ENCODE data around the gene LSM14B. TPM values are rescaled to one million over a fixed set of nuclear protein-coding genes. Genes with fewer than 3 reads are reported as not detected.
"Not testable (repeated sequence)": the region's sequence is repeated elsewhere in the genome, so short reads cannot be mapped to it uniquely, and the experiment has no call there.

Gene LSM14B
- total RNA-seq, 1 experiment from 2014 or later, result 45.6 TPM

GRCh38 chr20:62112368-62112767 is 9.9 kb upstream of the LSM14B start:
- DNase-seq (ENCODE audit: low spot score), result no peak

GRCh38 chr20:62114894-62115293 is 7.4 kb upstream of the LSM14B start:
- no peak for DNase-seq (ENCODE audit: low spot score)

- not testable (repeated sequence) for DNase-seq (ENCODE audit: low spot score)
Measured at GRCh38 chr20:62115800-62116407, 6.4 kb upstream of the LSM14B start.

GRCh38 chr20:62116558-62117361 is 5.5 kb upstream of the LSM14B start:
- DNase-seq (ENCODE audit: low spot score), result no peak

- no peak for DNase-seq (ENCODE audit: low spot score)
Measured at GRCh38 chr20:62117362-62117646, 5.0 kb upstream of the LSM14B start.

- no peak for DNase-seq (ENCODE audit: low spot score)
Measured at GRCh38 chr20:62117658-62118057, 4.6 kb upstream of the LSM14B start.

GRCh38 chr20:62118113-62119043 is 3.9 kb upstream of the LSM14B start:
- no peak for DNase-seq (ENCODE audit: low spot score)

GRCh38 chr20:62119115-62119514 is 3.2 kb upstream of the LSM14B start:
- no peak for DNase-seq (ENCODE audit: low spot score)

GRCh38 chr20:62119591-62120364 is 2.5 kb upstream of the LSM14B start:
- no peak for DNase-seq (ENCODE audit: low spot score)

- DNase-seq (ENCODE audit: low spot score), result no peak
Measured at GRCh38 chr20:62120365-62120762, 1.9 kb upstream of the LSM14B start.

GRCh38 chr20:62120990-62121775 is 1.1 kb upstream of the LSM14B start:
- no peak for DNase-seq (ENCODE audit: low spot score)

- no peak for DNase-seq (ENCODE audit: low spot score)
Measured at GRCh38 chr20:62122654-62123449, 577 bp downstream of the LSM14B start.

GRCh38 chr20:62123450-62124118 is 1.3 kb downstream of the LSM14B start:
- DNase-seq (ENCODE audit: low spot score), result no peak

- DNase-seq (ENCODE audit: low spot score), result no peak
Measured at GRCh38 chr20:62126141-62126540, 3.9 kb downstream of the LSM14B start.

GRCh38 chr20:62127799-62128198 is 5.5 kb downstream of the LSM14B start:
- no peak for DNase-seq (ENCODE audit: low spot score)

- no peak for DNase-seq (ENCODE audit: low spot score)
Measured at GRCh38 chr20:62128502-62128901, 6.2 kb downstream of the LSM14B start.

GRCh38 chr20:62129731-62130531 is 7.7 kb downstream of the LSM14B start:
- no peak for DNase-seq (ENCODE audit: low spot score)

- no peak for DNase-seq (ENCODE audit: low spot score)
Measured at GRCh38 chr20:62131560-62132320, 9.5 kb downstream of the LSM14B start.

All from A172 (cell line).